NCI-H187 treated with DMSO at 0.1 percent for 48 hours (cell line): ENCODE data around the gene TMEM126A.

Source experiments
- DNase-seq: peaks from one replicate; lab custom pipeline; 2025; lab: John Stamatoyannopoulos, UW

TMEM126A gene

GRCh38 chr11:85695546-85695945 is 47.8 kb downstream of the TMEM126A start:
- no peak for DNase-seq

- DNase-seq: no peak
These were observed 50.0 kb downstream of the TMEM126A start for GRCh38 chr11:85697747-85698146.

DNA sequence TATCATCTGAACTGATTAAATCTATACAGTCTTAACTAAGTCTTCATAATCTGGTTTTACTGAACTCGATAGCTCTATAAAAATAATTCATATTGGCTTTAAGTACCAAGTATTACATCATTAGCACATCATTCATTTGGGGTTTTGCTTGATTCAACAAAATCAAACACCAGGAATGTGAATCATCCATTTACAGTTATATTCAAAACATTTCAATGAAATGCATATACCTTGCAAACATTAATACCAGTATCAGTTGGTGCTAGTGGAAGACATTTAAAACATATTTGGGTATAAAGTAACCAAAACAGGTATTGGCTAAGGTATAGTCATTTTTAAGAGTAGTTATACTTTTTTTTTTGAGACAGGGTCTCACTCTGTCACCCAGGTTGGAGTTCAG is 50.4 kb downstream of the TMEM126A start:
- DNase-seq: no peak

GRCh38 chr11:85699957-85700741 is 52.4 kb downstream of the TMEM126A start:
- no peak for DNase-seq

- no peak for DNase-seq
These were observed 57.2 kb downstream of the TMEM126A start for GRCh38 chr11:85704967-85705366.

GRCh38 chr11:85705800-85706199 is 58.0 kb downstream of the TMEM126A start:
- no peak for DNase-seq
